Stimulated activated CD4-positive, alpha-beta T cell treated with anti-CD3 and anti-CD28 coated beads, Interleukin-4, amount 100 ng/mL, for 24 hours (primary cell): ENCODE data around the gene MVB12B.

Experiments used
- DNase-seq: peaks from one replicate; pipeline ENCODE4 v3.0.0-alpha.2; 2020

Gene MVB12B

DNA sequence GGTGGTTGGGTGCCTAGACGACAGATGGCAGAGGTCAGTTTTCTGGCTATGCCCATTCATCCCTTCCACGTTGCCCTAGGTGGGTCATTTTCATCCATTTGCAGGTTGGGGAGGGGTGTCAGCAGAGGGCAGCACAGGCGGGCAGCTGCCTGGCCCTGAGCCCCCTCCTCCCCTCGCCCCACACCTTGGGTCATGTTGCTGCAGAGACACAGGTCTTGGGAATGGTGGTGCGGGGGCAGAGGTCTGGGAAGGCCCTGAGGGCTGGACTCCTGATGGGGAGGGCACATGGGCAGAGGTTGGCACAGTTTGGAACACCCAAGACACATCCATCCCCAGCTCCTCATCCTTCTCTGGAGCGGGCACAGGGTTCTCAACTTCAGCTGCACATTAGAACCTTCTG, 183.9 kb downstream of the MVB12B start:
- no peak for DNase-seq

- DNase-seq: no peak
These were observed 184.8 kb downstream of the MVB12B start for GRCh38 chr9:126511411-126511810.

GRCh38 chr9:126513159-126514036, 186.8 kb downstream of the MVB12B start:
- no peak for DNase-seq

DNA sequence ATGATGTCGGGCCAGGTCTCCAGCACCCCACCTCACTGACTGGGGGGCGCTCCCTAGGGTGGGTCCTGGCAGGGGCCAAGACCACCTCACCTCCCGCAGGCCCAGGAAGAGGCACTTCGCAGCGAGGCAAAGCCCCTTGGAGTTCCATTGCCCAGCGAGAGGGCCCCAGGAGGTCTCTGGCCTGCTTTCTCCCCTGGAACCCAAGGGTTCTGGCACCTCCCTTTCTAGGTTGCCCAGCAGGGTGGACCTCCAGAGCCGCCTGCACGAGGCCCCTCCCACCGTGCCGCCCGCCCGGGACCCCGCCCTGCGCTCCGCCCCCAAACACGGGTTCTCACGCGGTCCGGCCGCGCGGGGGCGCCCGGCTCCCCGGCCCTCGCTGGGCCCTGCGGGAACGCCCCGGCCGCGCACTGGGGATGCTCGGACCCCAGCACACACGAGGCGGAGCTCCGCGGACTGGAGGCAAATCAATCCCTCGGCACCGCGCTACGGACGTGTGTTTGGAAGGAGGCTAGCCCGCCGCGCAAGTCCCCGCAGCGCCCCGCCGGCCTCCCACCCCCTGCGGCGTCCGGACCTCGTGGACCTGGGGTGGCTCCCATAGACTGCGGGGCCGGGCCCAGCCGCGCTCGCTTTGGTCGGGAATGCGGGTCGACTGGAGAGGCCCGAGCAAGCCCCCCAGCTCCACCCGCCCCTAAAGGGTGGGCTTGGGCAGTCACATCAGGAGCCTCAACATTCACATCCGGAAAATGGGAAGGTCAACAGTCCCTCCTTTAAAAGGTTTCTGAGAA, 187.6 kb downstream of the MVB12B start:
- DNase-seq: peak; percentile 55

DNA sequence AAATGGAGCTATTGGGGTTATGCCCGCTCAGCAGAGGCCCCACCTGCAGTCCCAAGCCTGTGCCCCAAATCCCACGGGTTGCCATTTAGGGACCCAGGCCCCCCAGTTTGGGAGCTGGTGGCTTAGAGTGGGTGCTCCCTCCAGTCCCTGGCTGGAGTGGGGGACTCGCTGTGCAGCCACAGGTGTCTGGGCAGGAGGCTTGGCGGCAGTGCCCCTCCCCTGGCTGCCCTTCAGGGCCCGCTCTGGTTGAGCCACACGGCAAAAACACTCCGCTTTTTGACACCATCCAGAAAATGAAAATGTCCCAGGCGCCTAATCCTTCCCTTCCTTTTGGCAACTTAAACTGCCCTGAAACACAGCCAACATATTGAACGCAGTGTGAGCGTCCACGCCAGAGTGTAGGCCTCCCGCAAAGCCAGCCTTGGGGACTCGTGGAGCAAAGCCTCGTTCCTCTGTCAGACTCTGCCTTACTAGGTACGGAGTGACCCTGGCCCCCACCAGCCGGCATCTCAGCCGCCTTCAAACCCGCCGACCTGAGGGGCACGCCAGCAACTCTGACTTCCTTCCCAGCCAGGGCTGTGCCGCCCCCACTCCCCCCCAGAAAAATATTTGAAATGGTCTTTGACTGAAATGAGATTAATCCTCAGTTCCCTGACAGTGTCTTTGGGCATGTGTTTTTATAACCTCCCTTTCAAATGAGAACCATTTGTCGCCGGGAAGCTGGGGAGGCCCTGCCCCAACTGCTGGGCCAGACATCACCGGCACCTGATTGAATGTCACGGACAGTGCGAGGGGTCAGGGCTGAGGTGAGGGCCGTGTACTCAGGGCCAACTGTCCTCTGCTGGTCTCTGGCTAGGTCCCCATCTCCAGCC, 188.6 kb downstream of the MVB12B start:
- DNase-seq: no peak

DNA sequence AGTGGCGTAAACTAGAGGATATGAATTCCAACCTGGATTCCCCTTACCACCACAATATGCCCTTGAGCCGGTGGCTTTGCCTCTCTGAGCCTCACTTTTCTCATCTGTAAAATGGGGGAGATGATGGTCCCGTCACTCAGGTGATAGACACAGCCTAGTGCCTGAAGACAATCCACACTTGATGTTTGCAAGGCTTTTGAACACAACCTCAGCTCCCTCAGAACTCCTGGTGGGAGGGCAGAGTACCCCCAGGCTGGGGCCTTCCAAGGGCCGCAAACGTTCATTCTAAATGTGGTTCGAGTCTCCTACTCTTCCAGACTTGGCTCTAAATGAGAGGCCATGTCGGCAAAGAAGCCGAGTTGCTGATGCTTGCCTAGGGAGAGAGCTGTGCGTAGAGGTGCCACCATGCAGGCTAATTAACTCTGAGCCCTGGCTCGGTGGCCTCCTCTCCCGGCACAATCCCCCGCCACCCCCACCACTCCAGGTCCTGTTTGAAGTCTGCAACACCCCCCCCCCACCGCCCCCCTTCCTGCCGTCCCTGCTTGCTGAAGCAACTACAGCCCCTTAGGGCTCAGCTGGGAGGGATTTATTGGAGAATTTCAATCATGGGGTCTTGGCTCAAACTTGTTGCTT, 189.4 kb downstream of the MVB12B start:
- DNase-seq: no peak

DNA sequence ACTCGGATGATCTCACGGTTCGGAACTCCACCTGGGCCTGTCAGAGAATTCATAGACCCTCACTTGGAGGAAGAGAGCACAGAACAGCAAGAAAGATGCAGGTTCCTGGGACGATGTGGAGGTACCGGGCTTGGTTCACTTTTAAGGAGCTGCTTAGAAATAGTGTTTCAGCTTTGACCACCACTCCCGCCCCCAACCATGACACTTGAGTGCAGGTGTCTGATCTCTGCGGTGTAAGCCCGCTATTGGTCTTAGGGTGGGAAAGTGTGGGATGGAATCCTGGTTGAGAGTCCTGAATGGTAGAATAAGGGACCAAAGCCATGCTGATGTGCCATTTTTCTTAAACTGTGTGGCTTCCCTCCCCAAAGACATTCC, 189.9 kb downstream of the MVB12B start:
- no peak for DNase-seq

DNA sequence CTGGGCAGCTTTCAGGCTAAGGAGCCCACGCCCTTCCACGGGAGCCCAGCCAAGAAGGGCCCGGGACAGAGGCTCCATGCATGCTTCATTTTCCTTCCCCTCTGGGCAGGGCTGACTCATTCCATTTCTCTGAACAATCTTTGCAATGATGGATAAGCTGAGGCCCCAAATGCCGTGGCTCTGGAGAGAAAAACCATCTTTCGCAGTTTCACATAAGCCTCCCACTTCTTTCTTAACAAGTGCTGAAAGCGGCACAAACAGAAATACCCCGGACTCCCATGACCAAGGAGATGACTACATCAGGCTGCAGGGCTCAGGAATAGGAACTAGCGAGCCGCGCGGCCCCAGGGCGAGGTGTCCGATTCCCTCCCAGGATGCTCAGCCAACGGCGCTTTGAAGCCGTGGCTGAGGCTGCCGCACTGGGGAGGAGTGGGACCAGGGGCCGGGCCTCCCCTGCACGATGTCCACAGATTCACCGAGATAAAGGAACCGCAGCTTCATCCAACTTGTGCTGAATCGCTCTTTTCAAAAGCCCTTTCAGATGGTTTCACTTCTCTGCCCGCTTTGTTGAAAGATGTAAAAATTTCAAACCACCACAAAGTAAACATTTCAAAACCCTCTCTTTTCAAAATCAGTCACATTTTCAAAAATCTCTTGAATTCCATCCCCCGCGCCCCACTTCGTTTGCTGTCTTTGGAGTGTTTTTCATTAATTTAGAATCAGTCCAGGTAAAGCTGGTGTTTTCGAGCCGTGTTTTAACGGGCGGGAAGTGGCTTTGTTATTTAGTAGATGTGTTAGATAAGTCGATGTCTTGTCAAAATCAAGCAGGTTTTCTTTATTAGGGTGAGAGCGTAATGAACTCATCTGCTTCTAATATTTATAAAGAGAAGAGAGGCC, 190.6 kb downstream of the MVB12B start:
- peak; percentile 61 for DNase-seq

DNA sequence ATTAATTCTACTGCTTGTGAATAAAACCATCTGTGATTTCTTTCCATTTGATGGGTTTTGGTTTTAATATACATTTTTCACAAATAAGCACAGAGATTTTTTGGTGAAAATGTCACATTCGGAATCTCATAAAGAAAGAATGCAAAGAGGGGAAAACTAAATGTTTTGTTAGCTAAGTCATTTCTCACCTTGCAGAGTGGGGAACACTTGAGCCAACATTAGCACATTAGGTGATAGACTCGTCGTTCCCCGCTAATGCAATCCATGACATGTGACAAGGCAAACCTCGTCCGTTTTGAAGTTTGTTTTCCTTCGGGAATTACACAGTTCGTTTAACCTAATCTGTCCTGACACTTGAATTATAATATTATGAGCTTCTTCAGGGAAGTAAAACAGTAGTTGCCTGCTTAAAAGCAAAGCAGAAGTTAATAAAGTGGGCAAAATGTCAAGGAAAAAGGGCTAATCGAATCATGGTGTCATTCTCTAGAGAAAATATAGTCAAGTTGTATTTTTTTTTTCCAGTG, 191.3 kb downstream of the MVB12B start:
- DNase-seq: no peak

GRCh38 chr9:126518763-126519162, 192.1 kb downstream of the MVB12B start:
- no peak for DNase-seq

DNA sequence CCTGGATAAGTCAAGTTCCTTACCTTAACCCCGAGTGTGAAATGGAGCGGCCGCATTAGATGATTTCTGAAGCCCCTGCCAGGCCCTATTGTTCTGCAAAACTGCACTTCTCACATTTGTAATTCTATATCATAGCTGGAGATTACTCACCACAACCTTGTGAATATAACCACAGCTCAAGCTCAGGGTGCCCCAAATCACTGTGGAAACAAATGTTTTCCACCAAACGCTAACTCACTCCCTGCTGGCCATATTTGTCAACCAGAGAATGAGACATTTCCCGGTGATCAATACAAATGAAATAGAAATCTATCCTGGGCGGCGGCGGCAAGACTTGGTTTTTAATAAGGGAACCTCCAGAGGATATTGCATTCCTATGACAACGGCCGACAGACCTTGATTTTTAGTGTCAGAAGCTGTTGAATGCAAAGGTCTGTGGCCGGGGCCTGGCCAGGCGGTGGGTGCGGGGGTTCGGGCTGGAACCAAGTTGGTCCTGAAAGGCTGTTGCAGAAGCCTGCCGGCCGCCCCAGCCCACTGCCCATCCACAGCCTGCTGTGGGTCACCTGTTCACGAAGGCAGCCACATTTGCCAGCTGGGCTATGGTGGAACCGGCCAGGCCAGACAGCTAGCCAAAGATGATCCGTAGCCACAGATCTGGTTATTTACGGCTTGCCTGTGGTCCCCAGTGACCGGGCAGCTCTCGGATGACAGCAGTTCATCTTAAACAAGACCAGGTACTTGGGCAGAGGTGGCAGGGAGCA, 193.2 kb downstream of the MVB12B start:
- DNase-seq: peak; percentile 19

GRCh38 chr9:126520453-126520852, 193.8 kb downstream of the MVB12B start:
- no peak for DNase-seq

- no peak for DNase-seq
These were observed 194.5 kb downstream of the MVB12B start for GRCh38 chr9:126521089-126521488.

DNA sequence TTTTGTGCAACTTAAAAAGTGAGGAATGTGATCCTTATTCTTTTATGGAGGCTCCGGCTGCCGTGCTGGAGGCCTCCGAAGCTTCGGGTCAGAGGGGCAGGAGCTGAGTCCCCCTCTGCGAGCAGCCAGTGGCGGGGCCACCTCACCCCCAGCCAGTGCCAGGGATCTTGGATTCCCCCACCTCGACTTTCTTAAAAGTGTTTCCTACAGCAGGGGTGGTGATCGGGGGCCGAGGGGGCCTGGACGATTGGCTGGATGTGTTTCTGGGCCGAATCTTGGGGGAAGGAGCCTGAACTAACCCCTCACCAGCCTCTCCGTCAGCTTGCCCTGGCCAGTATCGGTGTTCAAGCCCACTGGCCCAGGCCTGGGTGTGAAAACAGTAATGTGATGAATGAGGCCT, 194.9 kb downstream of the MVB12B start:
- DNase-seq: no peak

GRCh38 chr9:126521976-126522590, 195.5 kb downstream of the MVB12B start:
- no peak for DNase-seq

- no peak for DNase-seq
These were observed 196.2 kb downstream of the MVB12B start for GRCh38 chr9:126522612-126523356.

DNA sequence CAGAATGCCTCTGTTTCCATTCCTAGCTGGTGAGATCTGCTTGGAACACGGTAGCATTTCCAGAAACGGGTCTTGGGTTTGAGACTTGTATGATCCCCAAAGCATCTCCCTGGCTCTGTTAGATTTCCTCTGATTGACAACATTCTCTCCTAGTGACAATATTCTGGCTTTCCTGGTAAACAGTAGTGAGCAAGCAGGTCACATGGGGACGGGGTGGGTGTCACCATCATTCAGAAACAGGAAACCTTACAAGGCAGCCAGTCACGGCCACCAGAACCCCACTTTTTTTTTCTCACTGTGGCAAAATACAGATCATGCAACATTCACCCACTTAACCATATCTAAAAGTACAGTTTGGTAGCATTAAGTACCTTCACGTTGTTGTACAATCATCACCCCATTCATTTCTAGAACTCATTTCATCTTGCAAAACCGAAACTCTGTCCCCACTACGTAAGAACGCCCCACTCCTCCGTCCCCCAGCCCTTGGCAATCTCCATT, 197.0 kb downstream of the MVB12B start:
- peak; percentile 61 for DNase-seq

GRCh38 chr9:126524353-126525077, 197.9 kb downstream of the MVB12B start:
- no peak for DNase-seq
